A549 treated with dexamethasone at 1 μM for 4 hours (cell line): ENCODE measurements around the gene ZNF124. TPM values are rescaled to one million over a fixed set of nuclear protein-coding genes. Genes with fewer than 3 reads are reported as not detected.

Source experiments
- total RNA-seq: library from RNA; stranded (reverse); fragments of 200-300 nt; extraction: Qiagen RNA extraction; gene quantifications from 5 replicates; pipeline ENCODE4 v1.2.3, GENCODE V29; 2022

ZNF124 gene
- 3.7 to 5.0 TPM (median 4.1 TPM) in 5 replicates for total RNA-seq

GRCh38 chr1:247171875-247172563 lies at the start of gene ZNF124:
TSS of gene ZNF124 (minus strand) at chr1:247172020. CDS start at chr1:247171877, 143 bp downstream.

Other genes starting within 250 kb of the ZNF124 start
- 25.9 to 37.7 TPM (median 31.8 TPM) in 5 replicates for gene AHCTF1, start 240.1 kb downstream of the ZNF124 start, total RNA-seq
- gene ZNF695, start 164.0 kb downstream of the ZNF124 start, total RNA-seq, result 2.0 to 2.7 TPM (median 2.5 TPM) in 5 replicates
- 2.7 to 3.6 TPM (median 2.9 TPM) in 5 replicates for gene ZNF670, start 93.2 kb downstream of the ZNF124 start, total RNA-seq
- 3.1 to 4.7 TPM (median 4.0 TPM) in 5 replicates for gene ZNF669, start 67.7 kb downstream of the ZNF124 start, total RNA-seq
- gene VN1R5, start 84.1 kb upstream of the ZNF124 start, total RNA-seq, result not detected in 5 replicates
- 15.6 to 19.5 TPM (median 18.5 TPM) in 5 replicates for gene ZNF496, start 159.8 kb upstream of the ZNF124 start, total RNA-seq
- not detected in 5 replicates for gene NLRP3, start 244.2 kb upstream of the ZNF124 start, total RNA-seq